MM.1S (cell line): ENCODE results near the gene FOXP2.

Experiments
- DNase-seq: peaks from one replicate; pipeline ENCODE4 v3.0.0-alpha.2; 2015
- H2AFZ ChIP-seq: fragments of 300-600 bp; sonication (generic); 2 replicates; pipeline ENCODE4 v1.6.0; 2016; ENCODE audit warnings: antibody characterized with exemption, low read length
- H3F3A ChIP-seq: fragments of 300-600 bp; sonication (generic); 2 replicates; pipeline ENCODE4 v1.6.1; 2016; ENCODE audit warnings: mild to moderate bottlenecking, antibody characterized with exemption, low read length, moderate library complexity, mixed read lengths; ENCODE audit not compliant: insufficient read depth
- H3K27ac ChIP-seq: fragments of 300-600 bp; sonication (generic); 2 replicates; pipeline ENCODE4 v1.5.1; 2016; ENCODE audit warnings: mild to moderate bottlenecking, low read length
- H3K27me3 ChIP-seq: fragments of 300-600 bp; sonication (generic); replicated peaks from 2 replicates; pipeline ENCODE4 v1.6.0; 2016; ENCODE audit warnings: low read length; ENCODE audit not compliant: insufficient read depth
- H3K36me3 ChIP-seq: fragments of 300-600 bp; sonication (generic); replicated peaks from 2 replicates; pipeline ENCODE4 v1.6.1; 2016; ENCODE audit warnings: mild to moderate bottlenecking, low read length, mixed read lengths; ENCODE audit not compliant: insufficient read depth
- H3K4me1 ChIP-seq: fragments of 300-600 bp; sonication (generic); 2 replicates; pipeline ENCODE4 v1.6.1; 2016; ENCODE audit warnings: low read length, mixed read lengths
- H3K4me2 ChIP-seq: fragments of 300-600 bp; sonication (generic); 2 replicates; pipeline ENCODE4 v1.6.0; 2016; ENCODE audit warnings: low read depth, low read length
- H3K4me3 ChIP-seq: fragments of 300-600 bp; sonication (generic); 2 replicates; pipeline ENCODE4 v1.5.1; 2016; ENCODE audit warnings: low read length, mixed read lengths
- H3K79me2 ChIP-seq: fragments of 300-600 bp; sonication (generic); 2 replicates; pipeline ENCODE4 v1.6.1; 2016; ENCODE audit warnings: mixed run types, low read length, mixed read lengths
- H3K9ac ChIP-seq: fragments of 300-600 bp; sonication (generic); 2 replicates; pipeline ENCODE4 v1.6.1; 2016; ENCODE audit warnings: low read length, mixed read lengths
- H3K9me2 ChIP-seq: fragments of 300-600 bp; sonication (generic); replicated peaks from 2 replicates; pipeline ENCODE4 v1.6.1; 2016; ENCODE audit warnings: mild to moderate bottlenecking, low read length, mixed read lengths; ENCODE audit not compliant: insufficient read depth
- H3K9me3 ChIP-seq: fragments of 300-600 bp; sonication (generic); replicated peaks from 2 replicates; pipeline ENCODE4 v1.6.1; 2016; ENCODE audit warnings: mild to moderate bottlenecking, low read length, mixed read lengths; ENCODE audit not compliant: insufficient read depth
- H4K20me1 ChIP-seq: fragments of 300-600 bp; sonication (generic); 2 replicates; pipeline ENCODE4 v1.6.1; 2016; ENCODE audit warnings: mild to moderate bottlenecking, low read length, moderate library complexity, mixed read lengths; ENCODE audit not compliant: insufficient read depth
- CTCF ChIP-seq: fragments of 300-600 bp; sonication (generic); IDR thresholded peaks from 2 replicates; pipeline ENCODE4 v1.5.1; 2016; ENCODE audit warnings: antibody characterized with exemption, low read length, mixed read lengths
- EZH2 ChIP-seq: fragments of 300-600 bp; sonication (generic); optimal IDR thresholded peaks from 2 replicates; pipeline ENCODE3; 2017; ENCODE audit warnings: low read depth, mild to moderate bottlenecking, antibody characterized with exemption, low read length, mixed read lengths
- EZH2phosphoT487 ChIP-seq: fragments of 300-600 bp; sonication (generic); IDR thresholded peaks from 2 replicates; pipeline ENCODE4 v1.6.1; 2018; ENCODE audit warnings: antibody characterized with exemption, low read length

FOXP2 gene

GRCh38 chr7:114648117-114648516 is 233.5 kb downstream of the FOXP2 start:
- H3K36me3 ChIP-seq = no peaks in the 10 kb centered on the region

GRCh38 chr7:114648680-114649079 is 234.1 kb downstream of the FOXP2 start:
- H3K9me2 ChIP-seq = no peaks in the 10 kb centered on the region
- no peak overlapping the region for H3K27ac ChIP-seq
- H3K4me3 ChIP-seq = no peak overlapping the region
- no peak overlapping the region for H2AFZ ChIP-seq
- H3K79me2 ChIP-seq = no peaks in the 10 kb centered on the region
- H3K9ac ChIP-seq = no peak overlapping the region
- H3K4me1 ChIP-seq = no peaks in the 10 kb centered on the region
- no peak for DNase-seq
- H3K4me2 ChIP-seq = no peak overlapping the region
- TF ChIP-seq EZH2 (no peak), EZH2phosphoT487 (no peak), CTCF (no peak)
- H3K27me3 ChIP-seq = no peaks in the 10 kb centered on the region
- no peaks in the 10 kb centered on the region for H4K20me1 ChIP-seq
- no peaks in the 10 kb centered on the region for H3F3A ChIP-seq
- H3K36me3 ChIP-seq = no peaks in the 10 kb centered on the region
- H3K9me3 ChIP-seq = no peaks in the 10 kb centered on the region

More at GRCh38 chr7:114648117-114648516, 233.5 kb downstream of the FOXP2 start:
- Histone ChIP-seq H3K9me3 (no peaks in the 10 kb centered on the region), H3K4me1 (no peaks in the 10 kb centered on the region), H3K4me2 (no peak overlapping the region), H2AFZ (no peak overlapping the region), H3F3A (no peaks in the 10 kb centered on the region), H4K20me1 (no peaks in the 10 kb centered on the region), H3K27me3 (no peaks in the 10 kb centered on the region), H3K9ac (no peak overlapping the region), H3K27ac (no peak overlapping the region), H3K79me2 (no peaks in the 10 kb centered on the region), H3K4me3 (no peak overlapping the region), H3K9me2 (no peaks in the 10 kb centered on the region)
- no peak for DNase-seq
- TF ChIP-seq CTCF = no peak
- TF ChIP-seq EZH2phosphoT487 = no peak
- no peak for TF ChIP-seq EZH2

- no peak for DNase-seq
- H3K9me3 ChIP-seq = no peaks in the 10 kb centered on the region
- no peaks in the 10 kb centered on the region for H4K20me1 ChIP-seq
- no peaks in the 10 kb centered on the region for H3K79me2 ChIP-seq
- H3K36me3 ChIP-seq = no peaks in the 10 kb centered on the region
- H3F3A ChIP-seq = no peaks in the 10 kb centered on the region
- no peak overlapping the region for H2AFZ ChIP-seq
- H3K4me1 ChIP-seq = no peaks in the 10 kb centered on the region
- H3K4me2 ChIP-seq = no peak overlapping the region
- H3K4me3 ChIP-seq = no peak overlapping the region
- H3K27me3 ChIP-seq = no peaks in the 10 kb centered on the region
- no peak overlapping the region for H3K27ac ChIP-seq
- H3K9me2 ChIP-seq = no peaks in the 10 kb centered on the region
- TF ChIP-seq CTCF = no peak
- no peak for TF ChIP-seq EZH2
- no peak for TF ChIP-seq EZH2phosphoT487
- no peak overlapping the region for H3K9ac ChIP-seq
Observed at GRCh38 chr7:114649689-114650088, 235.1 kb downstream of the FOXP2 start.
